ENCODE results near the gene BFSP2. TPM values are rescaled to one million over a fixed set of nuclear protein-coding genes. Genes with fewer than 3 reads are reported as not detected.

BFSP2 gene
- total RNA-seq, 1 experiment from 2014 or later = not detected

- Mint-ChIP-seq H3K27ac (ENCODE audit: low read depth, unreplicated experiment) (no peak overlapping the region), H3K4me1 (ENCODE audit: insufficient read depth, unreplicated experiment) (peaks cover 6% of the 10 kb centered on the region), H3K27me3 (ENCODE audit: insufficient read depth, unreplicated experiment) (no peaks in the 10 kb centered on the region), H3K4me3 (ENCODE audit: unreplicated experiment) (no peak overlapping the region), H3K9me3 (ENCODE audit: unreplicated experiment) (peaks cover 7% of the 10 kb centered on the region), H3K36me3 (ENCODE audit: insufficient read depth, unreplicated experiment) (no peaks in the 10 kb centered on the region)
- TF ChIP-seq, protein P1, sequence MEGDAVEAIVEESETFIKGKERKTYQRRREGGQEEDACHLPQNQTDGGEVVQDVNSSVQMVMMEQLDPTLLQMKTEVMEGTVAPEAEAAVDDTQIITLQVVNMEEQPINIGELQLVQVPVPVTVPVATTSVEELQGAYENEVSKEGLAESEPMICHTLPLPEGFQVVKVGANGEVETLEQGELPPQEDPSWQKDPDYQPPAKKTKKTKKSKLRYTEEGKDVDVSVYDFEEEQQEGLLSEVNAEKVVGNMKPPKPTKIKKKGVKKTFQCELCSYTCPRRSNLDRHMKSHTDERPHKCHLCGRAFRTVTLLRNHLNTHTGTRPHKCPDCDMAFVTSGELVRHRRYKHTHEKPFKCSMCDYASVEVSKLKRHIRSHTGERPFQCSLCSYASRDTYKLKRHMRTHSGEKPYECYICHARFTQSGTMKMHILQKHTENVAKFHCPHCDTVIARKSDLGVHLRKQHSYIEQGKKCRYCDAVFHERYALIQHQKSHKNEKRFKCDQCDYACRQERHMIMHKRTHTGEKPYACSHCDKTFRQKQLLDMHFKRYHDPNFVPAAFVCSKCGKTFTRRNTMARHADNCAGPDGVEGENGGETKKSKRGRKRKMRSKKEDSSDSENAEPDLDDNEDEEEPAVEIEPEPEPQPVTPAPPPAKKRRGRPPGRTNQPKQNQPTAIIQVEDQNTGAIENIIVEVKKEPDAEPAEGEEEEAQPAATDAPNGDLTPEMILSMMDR (IDR thresholded peaks at IDR 0.05; ENCODE audit: unreplicated experiment) = no peak
- CTCF ChIA-PET = interaction anchor here (0.6 to 11.1 kb wide), 6 partner anchors 9 to 1660 kb away, joined by 3 to 151 read pairs (median 4); no protein-coding TSS in a partner anchor
- POLR2A ChIA-PET = interaction anchor here (1.1 kb wide), 1 partner anchor 18 kb away, joined by 3 read pairs; no protein-coding TSS in a partner anchor
- BruUV-seq (replicated peaks) = no TSS peak
- no peak for DNase-seq (ENCODE audit: unreplicated experiment)
- intact Hi-C loops (cut with micrococcal nuclease) = no loop called here
These were observed 9.1 kb upstream of the BFSP2 start for GRCh38 chr3:133390715-133391114.

GRCh38 chr3:133393204-133393603 lies 6.7 kb upstream of the BFSP2 start:
- Mint-ChIP-seq H3K4me3 (ENCODE audit: unreplicated experiment) (no peak overlapping the region), H3K36me3 (ENCODE audit: insufficient read depth, unreplicated experiment) (no peaks in the 10 kb centered on the region), H3K4me1 (ENCODE audit: insufficient read depth, unreplicated experiment) (peaks cover 6% of the 10 kb centered on the region), H3K9me3 (ENCODE audit: unreplicated experiment) (peaks cover 7% of the 10 kb centered on the region), H3K27ac (ENCODE audit: low read depth, unreplicated experiment) (no peak overlapping the region), H3K27me3 (ENCODE audit: insufficient read depth, unreplicated experiment) (peaks cover 21% of the 10 kb centered on the region)
- ChIA-PET POLR2A (no interaction called here), CTCF (interaction anchor here (0.8 to 2.9 kb wide), 3 partner anchors 10 to 667 kb away, joined by 3 to 10 read pairs (median 4); no protein-coding TSS in a partner anchor)
- DNase-seq (ENCODE audit: unreplicated experiment) = peak; percentile 74
- no TSS peak for BruUV-seq (replicated peaks)
- intact Hi-C loops (cut with micrococcal nuclease) = no loop called here
- TF ChIP-seq, protein P1 (IDR thresholded peaks at IDR 0.05; ENCODE audit: unreplicated experiment) = no peak

GRCh38 chr3:133393691-133394474 lies 6.0 kb upstream of the BFSP2 start:
- H3K27ac Mint-ChIP-seq (ENCODE audit: low read depth, unreplicated experiment) = no peak overlapping the region
- intact Hi-C loops (cut with micrococcal nuclease) = no loop called here
- no peaks in the 10 kb centered on the region for H3K36me3 Mint-ChIP-seq (ENCODE audit: insufficient read depth, unreplicated experiment)
- CTCF ChIA-PET = interaction anchor here (0.8 to 2.9 kb wide), 4 partner anchors 10 to 668 kb away, joined by 3 to 10 read pairs (median 4); no protein-coding TSS in a partner anchor
- DNase-seq (ENCODE audit: unreplicated experiment) = peak; percentile 57
- peaks cover 28% of the 10 kb centered on the region for H3K27me3 Mint-ChIP-seq (ENCODE audit: insufficient read depth, unreplicated experiment)
- POLR2A ChIA-PET = no interaction called here
- H3K4me1 Mint-ChIP-seq (ENCODE audit: insufficient read depth, unreplicated experiment) = peaks cover 6% of the 10 kb centered on the region
- TF ChIP-seq, protein P1 (IDR thresholded peaks at IDR 0.05; ENCODE audit: unreplicated experiment) = no peak
- no TSS peak for BruUV-seq (replicated peaks)
- no peak overlapping the region for H3K4me3 Mint-ChIP-seq (ENCODE audit: unreplicated experiment)
- peaks cover 7% of the 10 kb centered on the region for H3K9me3 Mint-ChIP-seq (ENCODE audit: unreplicated experiment)

DNA sequence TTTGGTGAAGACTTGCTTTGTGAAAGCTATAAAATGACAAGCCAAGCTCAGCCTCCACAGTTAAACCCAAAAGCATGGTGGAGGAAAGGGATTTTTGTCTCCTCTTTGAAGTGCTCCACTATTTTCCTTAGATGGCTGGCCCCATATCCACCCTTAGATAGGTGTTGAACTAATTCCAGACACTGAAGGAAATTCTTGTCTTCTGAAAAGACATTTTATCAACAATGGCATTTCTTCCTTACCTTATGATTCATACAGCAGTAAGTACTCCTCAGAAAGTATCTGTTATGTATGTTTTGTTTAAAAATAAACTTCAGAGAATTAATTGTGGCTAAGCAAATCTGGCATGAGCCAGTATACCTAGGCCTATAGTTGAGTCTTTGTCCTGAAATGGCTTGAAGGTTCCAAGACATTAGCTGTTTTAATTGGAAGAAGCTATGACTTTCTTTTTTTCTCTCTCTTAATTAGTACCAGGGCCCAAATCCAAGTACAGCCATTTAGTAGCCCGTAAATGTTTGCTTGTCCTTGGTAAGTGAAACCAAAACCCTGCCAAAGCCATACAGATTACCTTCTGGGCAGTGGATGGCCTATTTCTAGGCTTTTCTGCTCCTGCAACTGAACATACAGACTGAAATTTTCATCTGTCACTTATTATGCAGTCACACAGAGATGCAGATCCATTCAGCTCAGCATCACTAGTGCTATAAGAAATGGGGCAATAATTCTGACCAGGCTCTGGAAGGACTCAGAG lies 5.1 kb upstream of the BFSP2 start:
- ChIA-PET CTCF (interaction anchor here (0.6 to 2.9 kb wide), 6 partner anchors 28 to 668 kb away, joined by 3 to 10 read pairs (median 4); no protein-coding TSS in a partner anchor), POLR2A (no interaction called here)
- BruUV-seq (replicated peaks) = no TSS peak
- intact Hi-C loops (cut with micrococcal nuclease) = no loop called here
- H3K4me1 Mint-ChIP-seq (ENCODE audit: insufficient read depth, unreplicated experiment) = peaks cover 6% of the 10 kb centered on the region
- H3K36me3 Mint-ChIP-seq (ENCODE audit: insufficient read depth, unreplicated experiment) = no peaks in the 10 kb centered on the region
- no peak for DNase-seq (ENCODE audit: unreplicated experiment)
- H3K9me3 Mint-ChIP-seq (ENCODE audit: unreplicated experiment) = peaks cover 7% of the 10 kb centered on the region
- no peak overlapping the region for H3K27ac Mint-ChIP-seq (ENCODE audit: low read depth, unreplicated experiment)
- peaks cover 32% of the 10 kb centered on the region for H3K27me3 Mint-ChIP-seq (ENCODE audit: insufficient read depth, unreplicated experiment)
- TF ChIP-seq, protein P1 (IDR thresholded peaks at IDR 0.05; ENCODE audit: unreplicated experiment) = no peak
- H3K4me3 Mint-ChIP-seq (ENCODE audit: unreplicated experiment) = no peak overlapping the region

Measured in MCF 10A (cell line).